SU-DHL-6 (cell line): Measurements from ENCODE around the gene NEK6.

Source experiments
- CTCF ChIP-seq: fragments of 200-600 bp; sonication (generic); IDR thresholded peaks from one replicate; pipeline ENCODE4 v1.5.1; 2017; ENCODE audit warnings: antibody characterized with exemption, mild to moderate bottlenecking, low read length, moderate library complexity; ENCODE audit not compliant: insufficient read depth, poor library complexity, severe bottlenecking
- EZH2phosphoT487 ChIP-seq: fragments of 200-600 bp; sonication (generic), shearing (Covaris generic); conservative IDR thresholded peaks from 2 replicates; pipeline ENCODE4 v1.6.1; 2018; ENCODE audit warnings: mild to moderate bottlenecking, antibody characterized with exemption, low read length, moderate library complexity, mixed read lengths

GRCh38 chr9:124214116-124214515 lies 43.6 kb upstream of the NEK6 start:
- no peak for TF ChIP-seq CTCF
- no peak for TF ChIP-seq EZH2phosphoT487
